HG03097 (cell line): ENCODE data around the gene R3HDM2.
"Not testable (repeated sequence)": the region's sequence is repeated elsewhere in the genome, so short reads cannot be mapped to it uniquely, and the experiment has no call there.

ENCODE experiments used
- ATAC-seq: cut with Tn5 transposase; IDR thresholded peaks from one replicate; pipeline ENCODE4 v1.9.1; 2021; ENCODE audit not compliant: unreplicated experiment, low FRiP score

The R3HDM2 gene

DNA sequence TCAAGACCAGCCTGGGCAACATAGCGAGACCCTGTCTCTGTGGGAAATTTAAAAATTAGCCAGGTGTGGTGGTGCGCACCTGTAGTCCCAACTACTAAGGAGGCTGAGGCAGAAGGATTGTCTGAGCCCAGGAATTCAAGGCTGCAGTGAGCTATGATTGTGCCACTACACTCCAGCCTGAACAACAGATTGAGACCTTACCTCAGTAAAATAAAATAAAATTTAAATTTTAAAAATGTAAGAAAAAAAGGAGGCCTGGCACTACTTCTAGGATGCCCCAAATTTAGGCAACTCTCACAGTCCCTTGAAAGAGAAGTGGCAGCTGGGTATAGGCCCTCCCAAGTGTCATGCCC, 23.3 kb upstream of the R3HDM2 start:
- ATAC-seq: no peak

DNA sequence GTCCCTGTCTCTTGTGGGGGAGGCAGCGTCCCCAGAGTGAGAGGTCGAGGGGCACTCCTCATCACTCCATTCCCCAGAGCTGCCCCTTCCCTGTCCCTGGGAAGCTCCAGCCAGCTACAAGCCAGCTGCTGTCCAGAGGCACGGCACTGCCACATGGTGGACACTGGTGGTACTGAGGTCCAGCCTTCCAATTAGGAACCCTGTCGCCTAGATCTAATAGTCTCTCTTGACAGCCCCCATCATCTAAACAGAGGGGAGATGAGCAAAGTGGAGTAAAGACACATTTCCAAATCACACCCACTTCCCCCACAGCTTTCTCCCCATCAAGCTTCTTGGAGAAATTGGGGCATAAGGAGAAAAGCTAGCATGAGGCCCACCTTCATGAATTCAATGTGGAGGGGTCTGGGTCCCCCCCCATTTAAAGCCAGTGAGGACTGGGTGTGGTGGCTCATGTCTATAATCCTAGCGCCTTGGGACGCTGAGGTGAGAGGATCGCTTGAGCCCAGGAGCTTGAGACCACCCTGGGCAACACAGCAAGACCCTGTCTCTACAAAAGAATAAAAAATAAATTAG, 22.2 kb upstream of the R3HDM2 start:
- ATAC-seq: no peak

DNA sequence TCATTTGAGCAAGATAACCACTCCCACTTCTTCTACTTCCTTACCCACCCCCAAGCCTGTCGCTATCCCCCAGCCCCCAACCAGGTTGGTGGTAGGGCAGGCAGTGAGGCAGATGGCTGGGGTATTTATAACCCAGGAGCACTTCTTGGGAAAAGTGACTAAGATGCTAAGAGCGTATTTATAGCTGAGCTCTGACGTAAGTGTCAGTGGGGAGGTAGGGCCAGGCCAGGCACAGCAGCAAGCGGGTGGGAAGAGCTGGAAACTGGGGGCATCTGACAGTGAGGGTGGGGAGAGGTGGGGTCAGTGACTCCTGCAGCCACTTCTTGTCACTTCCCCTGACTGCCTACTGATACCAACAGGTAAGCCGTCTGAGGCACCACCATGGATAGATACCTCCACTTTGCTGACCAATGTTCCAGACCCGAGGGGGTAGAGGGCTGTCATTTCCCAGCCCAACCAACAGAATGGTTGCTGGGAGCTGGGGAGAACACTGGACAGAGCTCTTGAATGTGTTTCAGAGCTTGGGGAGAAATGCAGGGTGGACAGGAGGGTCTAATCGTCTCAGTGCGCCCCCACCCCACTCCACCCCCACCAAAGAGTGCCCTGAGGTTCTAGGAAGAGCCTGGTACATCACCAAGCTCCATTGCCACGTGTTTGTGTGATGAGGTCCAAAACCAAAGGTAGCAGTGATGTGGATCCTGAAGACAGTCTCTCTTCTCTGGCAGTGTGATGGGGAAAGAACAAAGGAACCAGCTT, 21.5 kb upstream of the R3HDM2 start:
- ATAC-seq: no peak

DNA sequence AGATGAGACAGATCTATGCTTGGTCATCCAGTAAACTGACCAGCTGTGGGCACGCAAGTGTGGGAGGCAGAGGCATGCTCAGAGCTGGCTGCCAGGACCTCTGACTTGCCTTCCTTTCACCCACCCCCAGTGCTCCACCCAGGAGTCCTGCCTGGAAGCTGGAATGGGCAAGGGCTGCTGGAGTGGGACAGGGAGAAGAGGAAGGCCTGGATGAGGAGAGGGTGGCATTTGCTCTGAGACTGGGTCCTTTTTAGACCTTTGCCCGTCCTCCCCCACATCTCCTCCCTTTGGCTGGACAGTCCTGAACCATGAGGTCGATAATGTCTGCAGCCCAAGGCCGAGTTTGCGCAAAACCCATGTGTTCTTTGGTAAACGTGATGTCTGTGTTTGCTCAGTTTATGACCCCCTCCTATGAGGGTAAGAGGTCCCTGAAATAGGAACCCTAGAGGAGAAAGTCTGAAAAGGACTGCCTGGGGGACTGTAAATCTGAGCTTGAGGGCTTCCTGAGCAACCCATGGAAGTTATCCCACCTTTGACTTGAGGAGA, 20.5 kb upstream of the R3HDM2 start:
- ATAC-seq: no peak

DNA sequence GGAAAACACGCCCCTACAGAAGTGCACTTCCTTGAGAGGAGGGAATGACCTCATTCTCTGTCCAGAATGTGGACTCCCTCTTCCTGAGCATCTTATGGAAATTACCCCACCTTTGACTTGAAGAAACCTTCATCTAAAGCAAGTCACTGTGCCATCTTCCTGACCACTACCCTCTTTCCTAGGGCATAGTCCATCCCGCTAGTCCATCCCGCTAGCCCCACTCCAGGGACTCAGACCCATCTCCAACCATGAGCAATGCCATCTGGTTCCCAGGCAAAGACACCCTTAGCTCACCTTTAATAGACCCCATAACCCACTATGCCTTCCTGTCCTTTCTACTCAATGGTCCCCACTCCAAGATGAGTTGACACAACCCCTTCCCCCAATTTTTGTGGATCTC, 19.2 kb upstream of the R3HDM2 start:
- no peak for ATAC-seq

DNA sequence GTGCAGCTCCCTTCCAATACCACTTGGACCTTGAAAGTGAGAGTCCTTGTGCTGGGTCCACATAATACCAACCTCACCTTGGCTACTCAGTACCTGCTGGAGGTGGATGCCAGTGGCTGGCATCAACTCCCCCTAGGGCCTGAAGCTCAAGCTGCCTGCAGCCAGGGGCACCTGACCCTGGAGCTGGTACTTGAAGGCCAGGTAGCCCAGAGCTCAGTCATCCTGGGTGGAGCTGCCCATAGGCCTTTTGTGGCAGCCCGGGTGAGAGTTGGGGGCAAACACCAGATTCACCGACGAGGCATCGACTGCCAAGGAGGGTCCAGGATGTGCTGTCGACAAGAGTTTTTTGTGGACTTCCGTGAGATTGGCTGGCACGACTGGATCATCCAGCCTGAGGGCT, 18.5 kb upstream of the R3HDM2 start:
- ATAC-seq: no peak

DNA sequence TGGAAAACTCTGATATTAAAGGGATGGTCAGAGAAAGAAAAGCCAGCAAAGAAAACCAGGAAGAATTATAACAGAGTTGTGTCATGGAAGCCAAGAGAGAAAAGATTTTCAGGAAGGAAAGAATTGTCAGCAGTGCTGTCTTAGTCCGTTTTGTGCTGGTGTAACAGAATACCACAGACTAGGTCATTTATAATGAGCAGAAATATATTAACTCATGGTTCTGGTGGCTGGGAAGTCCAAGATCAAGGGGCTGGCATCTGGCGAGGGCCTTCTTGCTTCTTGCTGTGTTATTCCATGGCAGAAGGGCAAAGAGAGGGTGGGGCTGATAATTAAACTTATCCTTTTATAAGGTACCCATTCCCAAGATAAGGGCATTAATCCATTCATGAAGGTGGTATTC, 17.8 kb upstream of the R3HDM2 start:
- ATAC-seq: no peak

DNA sequence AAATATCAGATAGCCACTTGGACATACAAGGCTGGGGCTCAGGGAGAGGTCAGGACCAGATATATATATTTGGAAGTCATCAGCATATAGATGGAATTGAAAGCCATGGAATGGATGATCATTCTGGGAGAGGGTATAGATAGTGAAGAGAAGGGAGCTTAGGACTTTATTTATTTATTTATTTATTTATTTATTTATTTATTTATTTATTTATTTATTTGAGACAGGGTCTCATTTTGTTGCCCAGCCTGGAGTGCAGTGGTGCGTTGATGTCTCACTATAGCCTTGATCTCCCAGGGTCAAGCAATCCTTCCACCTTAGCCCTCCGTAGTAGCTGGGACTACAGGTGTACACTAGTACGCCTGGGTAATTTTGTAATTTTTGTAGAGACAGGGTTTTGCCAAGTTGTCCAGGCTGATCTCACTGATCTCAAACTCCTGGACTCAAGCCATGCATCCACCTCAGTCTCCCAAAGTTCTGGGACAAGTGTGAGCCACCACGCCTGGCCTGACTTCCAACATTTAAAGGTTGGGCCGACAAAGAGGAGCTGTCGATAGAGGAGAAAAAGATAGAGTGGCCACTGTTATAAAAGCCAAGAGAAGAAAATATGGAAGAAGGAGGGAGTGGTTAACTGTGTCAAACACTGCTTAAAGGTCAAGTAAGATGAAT, 15.6 kb upstream of the R3HDM2 start:
- no peak for ATAC-seq

DNA sequence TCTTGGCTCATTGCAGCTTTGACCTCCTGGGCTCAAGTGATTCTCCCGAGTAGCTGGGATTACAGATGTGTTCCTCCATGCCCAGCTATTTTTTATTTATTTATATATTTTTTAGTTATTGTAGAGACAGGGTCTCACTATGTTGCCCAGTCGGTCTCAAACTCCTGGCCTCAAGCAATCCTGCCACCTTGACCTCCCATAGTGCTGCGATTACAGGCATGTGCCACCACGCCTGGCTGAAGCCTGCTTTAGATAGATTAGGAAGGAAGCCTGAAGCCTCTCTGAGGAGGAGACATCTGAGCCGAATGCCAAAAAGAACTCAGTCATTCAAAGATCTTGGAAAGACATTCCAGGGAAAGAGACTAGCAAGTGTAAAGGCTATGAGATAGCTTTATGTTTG, 13.9 kb upstream of the R3HDM2 start:
- ATAC-seq: no peak

DNA sequence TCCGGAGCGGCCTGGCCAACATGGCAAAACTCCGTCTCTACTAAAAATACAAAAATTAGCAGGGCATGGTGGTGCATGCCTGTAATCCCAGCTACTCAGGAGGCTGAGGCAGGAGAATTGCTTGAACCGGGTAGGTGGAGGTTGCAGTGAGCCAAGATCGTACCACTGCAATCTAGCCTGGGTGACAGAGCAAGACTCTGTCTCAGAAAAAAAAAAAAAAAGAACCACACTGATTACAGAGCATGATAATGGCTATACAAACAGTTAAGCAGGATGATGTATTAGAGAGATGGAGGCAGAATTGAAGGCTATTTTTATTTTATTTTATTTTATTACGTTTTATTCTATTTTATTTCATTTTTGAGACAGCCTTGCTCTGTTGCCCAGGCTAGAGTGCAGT, 13.5 kb upstream of the R3HDM2 start:
- ATAC-seq: not testable (repeated sequence)

DNA sequence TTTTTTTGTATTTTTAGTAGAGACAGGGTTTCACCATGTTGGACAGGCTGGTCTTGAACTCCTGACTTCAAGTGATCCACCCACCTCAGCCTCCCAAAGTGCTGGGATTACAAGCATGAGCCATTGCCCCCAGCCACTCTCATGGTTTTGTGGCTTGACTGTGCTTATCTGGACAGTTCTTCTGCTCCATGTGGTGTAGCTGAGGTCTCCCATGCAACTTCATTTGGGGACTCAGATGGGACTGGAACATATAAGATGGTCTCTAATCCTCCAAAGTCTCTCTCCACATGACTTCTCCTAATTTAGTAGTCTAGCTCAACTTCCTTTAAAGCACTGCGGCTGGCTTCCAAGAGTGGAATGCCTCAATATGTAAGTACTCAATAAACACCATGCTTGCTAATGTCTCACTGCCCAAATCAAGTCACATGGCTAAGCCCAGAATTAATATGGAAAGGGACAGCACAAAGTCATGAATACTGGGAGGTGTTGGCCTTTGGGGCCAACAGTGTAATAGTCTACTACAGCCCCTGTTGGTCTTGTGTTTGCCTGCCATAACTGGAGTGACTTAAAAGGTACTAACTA, 11.1 kb upstream of the R3HDM2 start:
- ATAC-seq: no peak

DNA sequence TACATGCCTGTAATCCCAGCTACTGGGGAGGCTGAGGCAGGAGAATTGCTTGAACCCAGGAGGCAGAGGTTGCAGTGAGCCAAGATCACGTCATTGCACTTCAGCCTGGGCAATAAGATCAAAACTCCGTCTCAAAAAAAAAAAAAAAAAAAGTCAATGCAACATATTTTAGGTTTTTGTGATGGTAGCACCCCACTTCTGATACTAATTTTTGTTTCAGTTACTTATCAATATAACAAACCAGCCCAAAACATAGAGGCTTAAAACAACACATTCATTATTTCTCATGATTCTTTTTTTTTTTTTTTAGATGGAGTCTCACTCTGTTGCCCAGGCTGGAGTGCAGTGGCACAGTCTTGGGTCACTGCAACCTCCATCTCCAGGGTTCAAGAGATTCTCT, 10.6 kb upstream of the R3HDM2 start:
- not testable (repeated sequence) for ATAC-seq

DNA sequence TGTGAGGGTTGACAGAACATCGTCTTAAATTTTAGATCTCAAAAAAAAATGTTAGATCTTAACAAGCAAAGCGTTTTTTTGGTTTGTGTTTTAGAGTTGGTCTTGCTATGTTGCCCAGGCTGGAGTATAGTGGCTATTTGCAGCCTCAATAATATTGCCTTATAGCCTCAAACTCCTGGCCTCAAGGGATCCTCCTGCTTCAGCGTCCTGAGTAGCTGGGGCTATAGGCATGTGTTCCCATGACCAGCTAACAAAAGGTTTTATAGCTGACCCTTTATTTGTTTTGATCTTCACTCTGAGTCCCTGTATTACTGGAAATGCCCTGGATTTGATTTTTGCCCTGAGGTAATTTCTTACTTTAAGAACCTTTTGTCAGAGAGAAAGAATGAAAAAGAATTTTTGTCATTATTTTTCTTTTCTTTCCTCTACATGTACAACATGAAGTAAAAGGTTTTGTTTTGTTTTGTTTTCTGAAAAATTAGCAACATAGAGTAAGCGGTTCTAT, 9.0 kb upstream of the R3HDM2 start:
- no peak for ATAC-seq

DNA sequence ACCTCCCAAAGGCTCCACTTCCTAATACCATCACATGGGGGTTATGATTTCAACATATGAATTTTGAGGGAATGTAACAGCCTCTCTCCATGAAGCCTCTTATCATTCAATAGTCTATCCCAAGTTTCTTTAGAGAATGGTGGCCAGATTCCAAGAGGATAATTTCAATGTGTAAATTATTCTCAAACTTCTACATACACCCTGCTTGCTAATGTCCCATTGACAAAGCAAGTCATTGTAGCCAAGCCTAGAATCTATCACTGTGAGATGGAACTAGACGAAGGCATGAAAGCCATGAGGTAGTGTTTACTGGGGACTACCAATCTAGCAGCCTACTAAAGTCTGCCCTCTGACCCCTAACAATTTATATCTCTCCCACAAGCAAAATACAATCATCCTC, 7.6 kb upstream of the R3HDM2 start:
- no peak for ATAC-seq

DNA sequence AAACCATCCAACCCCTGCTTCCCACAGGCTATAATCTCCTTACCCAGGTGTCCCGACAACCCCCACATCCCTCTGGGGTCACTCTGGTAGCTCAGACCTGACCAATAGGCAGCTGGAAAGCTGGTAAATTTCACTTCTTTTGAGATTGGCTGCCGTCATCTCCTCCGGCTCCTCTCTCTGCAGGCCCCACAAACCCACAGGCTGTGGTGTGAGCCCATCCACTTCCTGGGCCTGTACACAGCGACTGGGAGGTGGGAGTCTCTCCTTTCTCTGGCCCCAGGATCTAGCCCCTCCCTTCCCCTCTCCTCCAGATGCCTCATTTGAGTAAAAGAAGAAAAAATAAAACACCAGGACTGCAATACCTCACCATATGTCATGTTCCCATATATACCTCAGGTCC, 4.5 kb upstream of the R3HDM2 start:
- ATAC-seq: no peak

DNA sequence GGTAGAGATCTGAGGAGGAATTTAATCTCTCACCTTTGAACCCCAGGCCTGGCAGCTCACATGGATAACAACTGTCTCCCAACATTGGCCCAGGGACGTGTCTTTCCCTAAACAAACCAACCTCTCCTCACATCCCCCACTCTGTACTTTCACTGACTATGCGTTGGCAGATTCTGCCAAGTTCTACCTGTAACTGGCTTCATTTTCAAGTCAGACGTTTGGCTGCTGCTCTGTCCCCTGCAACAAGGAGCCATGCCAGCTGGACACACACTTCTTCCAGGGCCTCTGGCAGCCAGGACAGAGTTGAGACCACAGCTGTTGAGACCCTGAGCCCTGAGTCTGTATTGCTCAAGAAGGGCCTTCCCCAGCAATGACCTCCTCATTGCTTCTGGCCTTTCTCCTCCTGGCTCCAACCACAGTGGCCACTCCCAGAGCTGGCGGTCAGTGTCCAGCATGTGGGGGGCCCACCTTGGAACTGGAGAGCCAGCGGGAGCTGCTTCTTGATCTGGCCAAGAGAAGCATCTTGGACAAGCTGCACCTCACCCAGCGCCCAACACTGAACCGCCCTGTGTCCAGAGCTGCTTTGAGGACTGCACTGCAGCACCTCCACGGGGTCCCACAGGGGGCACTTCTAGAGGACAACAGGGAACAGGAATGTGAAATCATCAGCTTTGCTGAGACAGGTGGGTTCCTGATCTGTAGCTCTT, 3.8 kb upstream of the R3HDM2 start, which contains the start of gene INHBC:
Gene INHBC (plus strand): TSS at position 268 of the 707 bp plus-strand sequence. CDS start 103 bp downstream, at position 371.
- no peak for ATAC-seq

DNA sequence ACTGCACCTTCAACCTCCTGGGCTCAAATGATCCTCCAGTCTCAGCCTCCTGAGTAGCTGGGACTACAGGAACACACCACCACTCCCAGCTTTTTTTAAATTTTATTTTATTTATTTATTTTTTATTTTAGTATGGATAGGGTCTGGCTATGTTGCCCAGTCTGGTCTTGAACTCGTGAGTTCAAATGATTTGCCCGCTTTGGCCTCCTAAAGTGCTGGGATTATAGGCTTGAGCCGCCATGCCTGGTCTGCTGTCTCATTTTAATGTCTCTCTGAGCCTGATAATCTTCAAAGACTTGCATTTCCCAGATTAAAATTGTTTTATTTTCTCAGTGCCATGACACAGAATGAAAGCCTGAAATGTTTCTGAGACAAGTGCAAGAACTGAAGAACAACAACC, 2.5 kb upstream of the R3HDM2 start:
- ATAC-seq: no peak

DNA sequence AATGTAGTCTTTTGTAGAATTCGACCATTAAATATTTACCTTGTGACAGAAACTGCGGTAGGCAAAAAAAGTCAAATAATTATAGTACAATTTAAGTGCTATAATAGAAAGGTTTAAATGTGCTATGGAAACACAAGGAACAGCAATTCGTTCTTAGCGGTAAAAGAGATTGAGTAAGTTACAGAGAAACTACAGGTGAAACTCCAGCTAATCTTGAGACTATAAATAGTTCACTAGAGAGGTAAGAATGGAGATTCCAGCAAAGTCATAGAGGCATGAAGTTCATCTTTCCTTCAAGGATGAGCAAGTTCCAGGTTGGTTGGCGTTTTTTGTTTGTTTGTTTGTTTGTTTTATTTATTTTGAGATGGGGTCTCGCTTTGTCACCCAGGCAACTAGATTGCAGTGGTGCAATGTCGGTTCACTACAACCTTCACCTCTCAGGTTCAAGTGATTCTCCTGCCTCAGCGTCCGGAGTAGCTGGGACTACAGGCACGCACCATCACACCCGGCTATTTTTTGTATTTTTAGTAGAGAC, 878 bp upstream of the R3HDM2 start:
- ATAC-seq: no peak

DNA sequence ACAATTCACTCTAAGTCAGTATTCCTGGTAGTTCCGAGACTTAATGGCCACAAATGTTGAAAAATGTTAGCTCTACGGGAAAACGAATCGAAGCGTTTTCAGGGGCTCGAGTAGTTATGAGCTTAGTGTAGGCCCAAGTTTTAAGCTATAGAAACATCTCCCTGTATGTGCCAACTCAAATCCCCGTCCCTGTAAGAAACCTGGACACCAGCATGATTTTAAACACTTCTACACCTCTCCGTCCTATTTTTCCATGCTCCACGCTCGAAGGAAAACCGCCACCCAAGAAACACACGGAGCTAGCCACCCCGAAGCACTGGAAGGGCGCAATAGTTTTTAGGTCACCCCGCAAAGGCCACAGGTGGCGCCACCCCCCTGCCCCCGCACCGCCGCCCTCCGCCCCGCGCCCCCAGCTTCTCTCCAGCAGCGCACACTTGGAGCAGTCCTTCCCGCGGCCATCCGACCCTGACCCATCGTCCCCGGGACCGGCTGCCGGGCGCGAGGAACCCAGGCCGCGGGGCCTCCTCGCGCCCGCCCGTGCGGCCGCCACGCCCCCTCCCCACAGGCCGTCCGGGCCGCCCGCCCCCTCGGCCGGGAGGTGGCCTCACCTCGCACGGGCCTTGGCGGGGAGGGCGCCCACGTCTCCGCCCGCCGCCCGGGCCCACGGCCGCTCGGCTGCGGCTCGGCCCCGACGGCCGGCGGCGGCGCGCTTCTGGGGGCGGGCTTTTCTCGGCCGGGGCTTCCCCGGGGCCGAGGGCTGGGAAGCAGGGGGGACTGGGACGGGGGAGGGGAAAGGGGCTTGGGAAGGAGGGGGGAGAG, 522 bp downstream of the R3HDM2 start:
- ATAC-seq: peak; percentile 44
